Measurements from ENCODE around the gene TSPAN9.

The TSPAN9 gene

DNA sequence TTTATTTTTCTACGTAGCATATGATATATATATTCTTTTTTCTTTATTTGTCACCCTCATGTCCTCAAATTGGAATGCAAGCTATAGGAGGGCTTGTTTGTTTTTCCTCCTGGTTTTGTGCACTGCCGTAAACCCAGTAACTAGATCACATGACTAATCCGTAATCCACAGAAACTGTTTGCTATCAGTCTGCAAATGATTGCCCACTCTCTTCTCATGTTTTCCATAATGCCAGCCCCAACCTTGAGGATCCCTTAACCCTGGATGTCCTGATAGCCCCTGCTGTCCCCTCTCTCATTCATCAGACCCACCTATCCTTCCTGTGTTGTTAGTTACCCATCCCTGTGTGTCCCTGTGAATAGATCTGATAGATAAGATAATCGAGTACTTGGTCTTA lies 94.0 kb downstream of the TSPAN9 start:
- no peak for DNase-seq

- no peak for DNase-seq
Measured at GRCh38 chr12:3172124-3173007, 95.2 kb downstream of the TSPAN9 start.

DNA sequence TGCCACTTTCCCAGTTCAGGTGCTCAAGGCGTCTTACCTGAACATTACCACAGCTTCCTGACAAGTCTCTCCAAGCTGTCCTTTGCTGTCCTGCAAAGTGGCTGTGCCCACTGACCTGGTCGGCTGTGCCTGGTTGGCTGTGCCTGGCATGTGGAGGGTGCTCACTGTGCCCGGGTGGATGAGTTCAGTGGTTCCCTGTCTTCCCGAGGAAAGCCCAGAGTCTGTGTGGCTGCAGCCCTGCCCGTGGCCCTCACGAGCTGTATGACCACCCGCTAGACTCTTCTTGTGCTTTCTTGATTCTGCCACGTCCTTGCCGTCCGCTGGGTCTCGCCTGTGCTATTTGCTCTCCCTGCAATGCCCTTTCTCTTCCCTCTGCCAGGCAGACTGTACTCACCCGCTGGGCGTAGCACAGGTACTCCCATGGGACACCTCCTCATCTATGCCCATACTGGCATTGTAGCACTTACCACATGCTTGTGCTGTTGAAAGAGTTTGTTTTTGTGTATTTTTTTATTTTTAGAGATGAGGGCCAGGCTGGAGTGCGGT lies 95.9 kb downstream of the TSPAN9 start:
- no peak for DNase-seq

DNA sequence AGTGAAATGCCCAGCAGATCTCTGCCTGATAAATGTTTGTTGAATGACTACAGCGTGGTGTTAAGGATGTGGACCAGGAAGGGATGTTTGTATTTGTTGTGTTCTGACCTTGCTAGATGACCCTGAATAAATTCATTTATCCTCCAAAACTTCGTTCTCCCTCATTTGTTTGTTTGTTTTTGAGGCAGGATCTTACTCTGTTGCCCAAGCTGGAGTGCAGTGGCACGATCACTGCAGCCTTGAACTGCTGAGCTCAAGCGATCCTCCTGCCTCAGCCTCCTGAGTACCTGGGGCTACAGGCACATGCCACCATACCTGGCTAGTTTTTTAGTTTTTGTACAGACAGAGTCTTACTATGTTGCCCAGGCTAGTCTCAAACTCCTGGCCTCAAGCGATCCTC lies 96.7 kb downstream of the TSPAN9 start:
- DNase-seq = no peak

- no peak for DNase-seq
Measured at GRCh38 chr12:3175238-3175637, 98.1 kb downstream of the TSPAN9 start.

DNA sequence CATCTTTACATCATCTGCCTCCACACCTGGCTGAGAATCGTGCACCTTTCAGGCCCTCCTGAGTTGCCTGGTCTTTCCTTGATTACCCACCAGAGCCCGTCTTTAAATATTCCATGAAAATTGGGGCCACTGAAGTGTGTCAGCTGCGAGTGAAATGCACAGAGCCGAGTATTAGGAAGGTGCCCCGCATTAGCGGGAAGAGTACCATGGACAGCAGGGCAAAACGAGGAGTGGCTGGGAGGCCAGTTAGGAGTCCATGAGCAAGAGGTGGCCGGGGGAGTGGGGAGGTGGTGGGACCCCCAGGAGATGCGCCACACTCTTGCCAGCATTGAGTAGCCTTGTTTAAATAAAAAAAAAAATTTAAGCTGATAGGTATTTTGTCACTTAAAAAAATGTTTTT lies 99.6 kb downstream of the TSPAN9 start:
- no peak for DNase-seq

- DNase-seq = no peak
Measured at GRCh38 chr12:3177778-3178425, 100.7 kb downstream of the TSPAN9 start.

DNA sequence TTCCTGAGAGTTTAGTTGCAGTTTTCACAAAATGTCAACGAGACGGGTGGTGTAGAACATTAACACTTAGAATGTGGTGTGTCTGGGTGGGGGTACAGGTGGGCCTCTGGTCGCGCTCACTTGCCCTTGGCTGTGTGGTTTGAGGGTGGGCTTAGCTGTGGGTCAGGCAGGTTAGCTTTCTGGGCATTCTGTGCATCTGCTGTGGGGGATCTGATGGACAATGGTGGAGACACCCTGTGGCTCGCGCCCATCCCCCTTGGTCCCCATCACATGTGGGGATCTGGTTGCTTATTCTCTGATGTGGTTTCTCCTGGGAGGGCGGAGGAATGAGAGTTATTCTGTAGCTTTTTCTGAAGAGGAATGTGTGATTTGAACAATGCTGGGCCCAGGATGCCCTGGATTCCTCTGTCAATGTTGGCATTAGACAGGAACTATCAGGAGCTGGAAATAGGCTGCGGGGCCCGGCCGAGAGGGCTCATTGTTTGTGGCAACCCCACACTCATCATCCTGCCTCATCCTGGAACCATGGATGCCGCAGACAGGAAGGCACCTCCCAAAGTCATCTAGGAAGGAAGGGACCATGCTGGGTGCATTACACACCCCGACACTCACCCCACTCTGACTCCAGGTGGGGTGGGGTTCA lies 101.6 kb downstream of the TSPAN9 start:
- DNase-seq = no peak

DNA sequence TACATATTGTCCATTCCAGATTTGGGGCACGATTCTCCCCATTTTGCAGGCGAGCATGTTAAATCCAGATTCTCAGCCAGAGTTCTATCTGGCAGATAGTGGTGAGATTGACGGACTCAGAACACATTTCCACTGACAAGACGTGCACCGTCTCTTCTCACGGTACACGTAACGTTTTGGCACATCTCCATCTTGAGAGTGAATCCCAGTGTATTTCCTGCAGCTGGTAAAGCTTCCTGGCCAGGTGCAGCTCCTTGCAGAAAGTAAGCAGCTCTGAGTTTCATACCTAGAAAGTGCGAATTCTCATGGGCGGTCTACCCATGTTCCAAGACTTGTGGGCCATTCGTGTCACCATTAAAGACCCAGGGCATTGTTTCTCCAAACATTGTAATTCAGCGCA lies 102.6 kb downstream of the TSPAN9 start:
- DNase-seq = no peak

DNA sequence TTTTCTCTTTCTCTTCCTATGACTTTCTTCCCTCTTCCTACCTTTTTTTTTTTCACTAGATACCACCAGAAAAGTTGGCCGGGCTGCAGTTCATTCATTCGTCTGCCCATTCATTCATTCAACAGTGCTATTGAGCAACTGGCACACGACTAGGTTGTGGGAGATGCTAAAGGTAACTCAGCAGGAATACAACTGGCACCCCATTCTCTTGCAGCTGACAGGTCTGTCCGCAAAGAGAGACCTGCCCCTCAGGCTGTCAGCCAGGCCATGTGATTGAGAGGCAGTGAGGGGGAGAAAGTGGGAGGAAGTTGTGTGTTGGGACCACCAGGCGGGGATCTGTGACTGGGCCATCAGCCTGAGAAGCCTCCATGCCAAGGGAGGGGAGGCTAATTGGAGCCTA lies 105.2 kb downstream of the TSPAN9 start:
- no peak for DNase-seq

GRCh38 chr12:3184485-3184884 lies 107.3 kb downstream of the TSPAN9 start:
- DNase-seq = no peak

- DNase-seq = no peak
Measured at GRCh38 chr12:3185260-3185870, 108.2 kb downstream of the TSPAN9 start.

DNA sequence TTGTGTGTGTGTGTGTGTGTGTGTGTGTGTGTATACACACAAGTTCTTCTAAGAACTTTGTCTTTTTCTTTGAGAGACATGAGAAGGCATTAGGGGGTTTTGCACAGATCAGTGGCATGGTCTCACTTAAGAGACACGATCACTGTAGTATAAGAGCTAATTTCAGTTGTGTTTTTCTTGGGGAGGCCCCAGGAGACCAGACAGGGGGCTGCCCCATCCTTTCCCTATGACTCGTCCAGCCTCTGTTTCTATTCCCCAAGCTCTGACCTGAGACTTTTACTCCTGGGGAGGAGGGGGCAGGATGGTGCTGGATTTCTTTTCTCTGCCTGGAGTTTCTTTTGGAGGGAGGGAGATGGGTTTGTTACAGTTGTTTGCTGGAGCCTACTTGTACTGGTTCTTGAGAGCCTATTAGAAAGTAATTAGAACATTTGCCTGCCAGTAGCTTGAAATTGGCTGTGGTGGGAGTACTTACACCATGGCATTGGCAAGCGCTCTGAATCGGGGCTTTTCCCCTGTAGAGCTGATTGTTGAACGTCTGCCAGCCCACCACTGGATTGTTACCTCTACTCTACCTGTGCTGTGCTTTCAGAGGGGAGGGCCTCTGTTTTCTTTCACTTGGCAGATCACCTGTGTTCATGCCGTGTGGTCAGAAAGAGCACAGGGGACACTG lies 109.5 kb downstream of the TSPAN9 start:
- no peak for DNase-seq

- no peak for DNase-seq
Measured at GRCh38 chr12:3187846-3188770, 110.9 kb downstream of the TSPAN9 start.

- DNase-seq = no peak
Measured at GRCh38 chr12:3189282-3189681, 112.1 kb downstream of the TSPAN9 start.

DNA sequence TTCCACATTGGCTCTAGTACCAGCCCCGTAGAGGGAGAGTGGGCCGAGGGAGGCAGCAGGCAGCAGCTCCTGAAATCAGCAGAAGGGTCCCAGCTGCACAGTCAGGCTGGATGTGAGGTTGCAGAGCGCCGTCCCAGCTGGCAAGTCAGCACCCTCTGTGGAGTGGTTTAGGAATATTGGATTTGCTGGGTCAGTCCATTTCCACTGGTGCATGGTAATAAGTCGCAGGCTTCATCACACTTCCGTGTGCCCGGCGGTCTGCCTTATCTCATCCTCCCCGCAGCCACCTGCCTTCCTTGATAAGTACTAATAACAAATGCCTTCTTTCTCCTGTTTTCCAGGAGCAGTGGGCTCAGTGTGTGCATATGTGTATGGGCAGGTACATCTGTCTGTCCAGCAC lies 112.9 kb downstream of the TSPAN9 start:
- DNase-seq = no peak

- DNase-seq = no peak
Measured at GRCh38 chr12:3191450-3191849, 114.3 kb downstream of the TSPAN9 start.

GRCh38 chr12:3192221-3192620 lies 115.0 kb downstream of the TSPAN9 start:
- DNase-seq = no peak

GRCh38 chr12:3193131-3193530 lies 116.0 kb downstream of the TSPAN9 start:
- DNase-seq = no peak

DNA sequence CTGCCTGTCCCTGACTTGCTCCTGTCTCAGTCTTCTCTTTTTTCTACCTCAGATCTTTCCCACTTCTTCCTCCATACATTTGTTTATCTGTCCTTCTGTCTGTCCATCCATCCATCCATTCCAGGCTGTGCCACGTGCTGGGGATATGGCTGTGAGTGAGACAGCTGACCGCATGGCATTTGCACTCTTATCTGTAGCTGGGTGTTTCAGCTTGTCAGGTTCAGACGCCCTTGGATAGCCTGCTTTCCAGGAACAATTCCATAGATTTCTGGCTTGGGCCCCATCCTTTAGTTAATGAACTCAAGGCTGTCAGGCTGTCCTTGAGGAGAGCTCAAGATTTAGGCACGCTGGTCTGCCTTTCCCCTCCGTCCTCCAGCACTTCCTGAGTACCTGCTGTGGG lies 116.6 kb downstream of the TSPAN9 start:
- no peak for DNase-seq

- DNase-seq = no peak
Measured at GRCh38 chr12:3195337-3195736, 118.2 kb downstream of the TSPAN9 start.

Data from GF-D8 (cell line).